ENCODE data around the gene ASTN1.

The ASTN1 gene

GRCh38 chr1:176938375-176938774 lies 226.1 kb downstream of the ASTN1 start:
- in situ Hi-C loops (cut with HindIII; ENCODE audit: low sequenced_read_pairs), result no loop called here

DNA sequence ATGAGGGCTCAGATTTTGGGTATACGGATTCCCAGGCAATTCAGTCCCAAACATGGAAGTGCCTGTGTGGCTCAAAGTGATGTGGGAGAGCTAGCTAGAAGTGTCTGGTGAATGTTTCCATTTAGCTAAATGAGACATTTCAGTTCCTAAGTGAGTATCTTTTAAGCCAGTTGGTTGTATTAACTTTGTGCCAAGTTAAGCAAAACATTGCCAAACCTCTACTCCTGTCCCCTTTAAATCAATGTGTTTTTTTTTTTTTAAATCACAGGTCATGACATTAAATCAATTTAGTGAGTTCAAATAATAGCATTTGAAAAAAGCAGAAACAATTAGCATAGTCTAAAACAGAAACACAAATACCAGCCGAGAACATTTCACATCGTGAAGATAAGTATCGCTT lies 230.1 kb downstream of the ASTN1 start:
- in situ Hi-C loops (cut with HindIII; ENCODE audit: low sequenced_read_pairs), result no loop called here

- in situ Hi-C loops (cut with HindIII; ENCODE audit: low sequenced_read_pairs), result no loop called here
These were observed 232.1 kb downstream of the ASTN1 start for GRCh38 chr1:176932114-176933104.

GRCh38 chr1:176931526-176931925 lies 233.0 kb downstream of the ASTN1 start:
- in situ Hi-C loops (cut with HindIII; ENCODE audit: low sequenced_read_pairs), result no loop called here

DNA sequence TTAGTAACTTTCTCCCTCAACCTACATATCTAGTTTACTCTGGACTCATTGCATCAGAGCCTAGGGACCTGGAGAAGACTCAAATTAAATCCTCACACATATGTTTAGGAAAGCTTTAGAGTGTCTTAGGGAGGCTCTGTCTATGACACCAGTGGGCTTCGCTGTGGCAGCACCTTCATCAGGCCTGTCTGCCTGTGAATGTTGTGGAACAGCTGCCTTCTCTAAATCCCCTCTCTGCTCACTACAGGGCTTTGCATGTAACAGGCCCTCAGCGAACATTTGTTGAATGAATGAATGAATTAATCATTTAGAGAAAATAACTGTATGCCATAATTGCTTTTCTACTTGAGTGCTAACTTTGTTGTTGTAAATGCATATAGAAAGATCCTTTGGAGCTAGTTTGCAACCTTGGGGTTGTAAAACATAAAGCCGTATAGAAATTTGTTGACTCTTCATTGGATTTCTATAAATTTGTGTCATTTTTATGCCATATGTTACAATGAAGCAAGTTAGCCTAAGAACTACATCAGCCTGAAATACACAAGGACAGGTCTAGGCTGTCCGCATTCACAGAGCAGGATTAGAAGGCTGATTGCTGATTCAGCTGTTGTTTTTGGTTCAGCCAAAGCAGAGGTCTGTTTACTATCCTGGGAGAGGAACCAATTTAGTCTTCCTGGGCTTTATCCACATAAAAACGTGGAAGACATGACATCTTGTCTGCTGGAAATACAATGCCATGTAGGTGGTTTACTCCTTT lies 238.0 kb downstream of the ASTN1 start:
- in situ Hi-C loops (cut with HindIII; ENCODE audit: low sequenced_read_pairs), result no loop called here

DNA sequence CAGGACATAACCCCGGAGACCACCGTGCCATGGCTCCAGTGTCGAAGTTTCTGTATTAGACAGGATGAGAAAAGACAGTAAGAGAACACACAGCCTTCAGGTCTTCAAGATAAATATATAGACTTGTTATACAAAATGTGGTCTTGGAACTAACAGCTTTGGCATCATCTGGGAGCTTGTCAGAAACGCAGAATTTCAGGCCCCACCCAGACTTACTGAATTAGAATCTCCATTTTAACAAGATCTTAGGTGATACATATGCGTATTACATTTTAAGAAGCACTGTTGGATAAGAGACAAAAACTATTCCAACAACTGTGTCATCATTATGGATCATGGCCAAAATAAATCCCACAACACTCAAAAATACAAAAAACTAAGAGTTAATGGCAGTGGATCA lies 239.3 kb downstream of the ASTN1 start:
- in situ Hi-C loops (cut with HindIII; ENCODE audit: low sequenced_read_pairs), result no loop called here

DNA sequence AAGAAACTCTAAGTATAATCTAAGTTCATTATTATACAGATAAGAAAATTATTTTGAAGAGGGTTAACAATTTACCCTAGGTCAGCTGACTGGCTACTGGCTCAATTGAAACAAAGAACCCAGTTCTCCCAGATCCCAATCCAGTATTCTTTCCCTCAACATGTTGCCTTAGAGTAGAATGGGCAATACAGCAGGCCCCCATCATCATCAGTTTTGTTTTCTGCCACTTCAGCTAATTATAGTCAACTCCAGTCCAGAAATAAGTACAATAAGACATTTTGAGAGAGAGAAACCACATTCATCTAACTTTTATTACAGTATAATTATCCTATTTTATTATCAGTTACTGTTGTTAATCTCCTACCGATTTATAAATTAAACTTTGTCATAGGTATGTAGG lies 241.2 kb downstream of the ASTN1 start:
- in situ Hi-C loops (cut with HindIII; ENCODE audit: low sequenced_read_pairs), result no loop called here

DNA sequence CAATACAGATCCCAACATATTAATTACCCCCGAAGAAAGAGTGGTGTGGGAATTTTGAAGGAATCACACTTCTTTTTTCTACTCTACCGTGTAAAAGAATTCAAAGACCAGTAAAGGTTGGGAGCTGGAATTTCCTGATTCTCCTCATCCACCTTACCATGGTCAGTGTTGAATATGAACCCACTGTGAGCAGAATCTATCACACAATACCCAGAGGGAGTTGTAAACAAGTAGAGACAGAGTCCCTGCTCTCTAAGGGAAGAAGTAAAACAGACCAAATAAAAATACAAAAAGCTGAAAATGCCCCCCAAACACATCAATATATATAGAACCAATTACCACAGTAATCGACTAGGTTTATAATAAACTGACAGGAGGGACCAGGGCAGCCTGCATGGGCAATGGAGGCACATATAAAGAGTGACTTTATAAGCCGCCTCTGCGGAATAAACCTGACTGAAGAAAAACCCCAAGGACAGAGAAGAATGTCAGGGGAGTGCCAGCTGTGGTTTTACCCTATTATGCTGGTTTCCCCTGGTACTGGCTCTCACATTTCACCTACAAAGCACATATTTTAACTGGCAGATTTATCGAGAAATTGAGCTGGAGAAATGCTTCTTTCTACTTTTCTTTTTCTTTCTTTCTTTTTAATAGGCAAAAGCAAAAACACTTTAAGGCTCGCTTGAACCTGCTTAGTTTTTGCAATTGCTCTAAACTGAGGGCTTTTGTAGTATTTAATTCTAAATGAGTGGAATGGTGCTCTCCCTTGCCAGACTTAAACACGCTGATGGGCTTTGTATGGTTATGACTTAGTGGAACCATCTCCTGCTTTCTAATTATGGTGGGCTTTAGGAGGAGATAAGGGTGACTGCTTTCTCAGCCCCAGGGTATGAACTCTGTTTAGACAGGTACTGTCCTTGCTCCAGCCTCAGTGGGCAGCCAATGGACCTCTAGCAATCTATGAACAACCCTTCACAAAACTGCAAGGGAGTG lies 244.8 kb downstream of the ASTN1 start:
- in situ Hi-C loops (cut with HindIII; ENCODE audit: low sequenced_read_pairs), result no loop called here

DNA sequence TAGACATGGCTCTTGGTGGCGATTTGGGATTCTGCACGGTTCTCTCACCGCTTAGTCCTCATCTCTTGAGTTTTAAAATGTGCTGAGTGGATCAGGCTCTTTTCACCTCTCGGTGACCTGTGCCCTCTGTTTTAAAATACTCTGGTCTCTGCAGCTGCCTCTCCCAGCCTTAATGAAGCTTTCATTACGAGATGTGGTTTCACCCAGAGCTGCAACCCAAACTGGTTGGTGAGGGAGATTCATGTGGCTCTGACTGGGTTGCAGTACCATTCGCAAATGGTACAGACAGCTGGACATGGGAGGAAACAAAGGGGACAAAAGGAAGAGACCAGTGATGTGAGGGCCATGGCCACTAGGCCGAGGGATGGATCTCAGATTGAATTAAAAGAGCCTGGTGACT lies 258.9 kb downstream of the ASTN1 start:
- in situ Hi-C loops (cut with HindIII; ENCODE audit: low sequenced_read_pairs), result no loop called here

GRCh38 chr1:176904057-176904751 lies 260.3 kb downstream of the ASTN1 start:
- in situ Hi-C loops (cut with HindIII; ENCODE audit: low sequenced_read_pairs), result no loop called here

- in situ Hi-C loops (cut with HindIII; ENCODE audit: low sequenced_read_pairs), result no loop called here
These were observed 261.0 kb downstream of the ASTN1 start for GRCh38 chr1:176903474-176903873.

DNA sequence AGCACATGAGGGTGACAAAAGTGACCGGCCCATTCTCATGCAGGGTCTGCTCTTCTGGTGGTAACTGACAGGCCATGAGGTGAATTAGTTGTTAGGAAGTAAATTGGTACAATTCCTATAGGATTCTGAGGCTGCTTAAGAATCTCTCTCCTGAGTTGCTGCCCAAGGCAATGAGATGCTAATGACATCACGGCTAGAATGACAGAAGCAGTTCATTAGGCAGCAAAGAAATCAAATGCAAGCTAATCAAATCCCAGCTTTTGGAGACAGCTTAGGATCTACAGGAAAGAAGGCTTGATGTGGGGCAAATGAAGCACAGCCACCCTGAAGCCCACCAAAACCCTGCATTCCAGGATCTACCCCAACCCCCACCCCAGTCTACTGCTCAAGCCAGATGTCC lies 265.2 kb downstream of the ASTN1 start:
- in situ Hi-C loops (cut with HindIII; ENCODE audit: low sequenced_read_pairs), result no loop called here

- in situ Hi-C loops (cut with HindIII; ENCODE audit: low sequenced_read_pairs), result no loop called here
These were observed 266.9 kb downstream of the ASTN1 start for GRCh38 chr1:176897350-176898236.

- in situ Hi-C loops (cut with HindIII; ENCODE audit: low sequenced_read_pairs), result no loop called here
These were observed 268.3 kb downstream of the ASTN1 start for GRCh38 chr1:176896216-176896615.

- in situ Hi-C loops (cut with HindIII; ENCODE audit: low sequenced_read_pairs), result no loop called here
These were observed 270.1 kb downstream of the ASTN1 start for GRCh38 chr1:176894450-176894849.

GRCh38 chr1:176893625-176894352 lies 270.7 kb downstream of the ASTN1 start:
- in situ Hi-C loops (cut with HindIII; ENCODE audit: low sequenced_read_pairs), result no loop called here

GRCh38 chr1:176888471-176889032 lies 276.0 kb downstream of the ASTN1 start:
- in situ Hi-C loops (cut with HindIII; ENCODE audit: low sequenced_read_pairs), result no loop called here

DNA sequence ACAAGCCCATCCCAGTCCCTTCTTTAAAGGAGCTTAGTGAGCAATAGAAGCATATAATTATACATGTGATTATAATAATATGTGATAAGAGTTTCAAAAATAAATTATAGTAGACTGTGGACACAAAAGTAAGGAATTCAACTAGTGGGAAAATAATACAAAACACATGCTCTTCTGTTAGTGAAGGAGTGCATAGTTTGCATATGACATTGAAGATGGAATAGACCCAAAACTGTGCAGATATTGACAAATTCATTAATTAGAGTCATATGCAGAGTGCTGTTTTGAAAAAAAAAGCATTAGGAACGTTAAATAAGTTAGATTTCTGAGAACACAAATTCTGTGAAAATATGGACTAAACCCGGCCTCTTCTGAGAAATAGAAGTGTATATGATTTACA lies 278.8 kb downstream of the ASTN1 start:
- in situ Hi-C loops (cut with HindIII; ENCODE audit: low sequenced_read_pairs), result no loop called here

Data from endothelial cell of hepatic sinusoid (primary cell).